ENCODE results near the gene LCP2. TPM values are rescaled to one million over a fixed set of nuclear protein-coding genes. Genes with fewer than 3 reads are reported as not detected.

LCP2 gene
- total and polyA plus RNA-seq, 2 of the 8 experiments (the other 6 are each of a cell fraction or from before 2014, with no cell fraction given), result 0.26 to 0.33 TPM

- FAIRE-seq, result no peak
- CTCF ChIA-PET (ENCODE audit: partially characterized antibody), result interaction anchor here (0.7 to 4.7 kb wide), 14 partner anchors 10 to 100 kb away, joined by 3 to 19 read pairs (median 4); partner anchors contain the start of gene LCP2
- no peak overlapping the region for H2BK12ac ChIP-seq (ENCODE audit: low read depth, low read length)
- no peak for TF ChIP-seq HDAC2 (IDR thresholded peaks at IDR 0.05; ENCODE audit: borderline replicate concordance in 1 of 2, low read depth in 2 of 2, low read length in 2 of 2)
- TF ChIP-seq CTBP2 (IDR thresholded peaks at IDR 0.05; ENCODE audit: borderline replicate concordance, insufficient read depth, insufficient read length, low read length), result no peak
- TF ChIP-seq BACH1 (IDR thresholded peaks at IDR 0.05; ENCODE audit: low read length), result no peak
- no peak for TF ChIP-seq MAX (IDR thresholded peaks at IDR 0.05)
- no peak for TF ChIP-seq RXRA (IDR thresholded peaks at IDR 0.05; ENCODE audit: insufficient read depth, low read depth, low read length)
- no peak for TF ChIP-seq SP4 (IDR thresholded peaks at IDR 0.05; ENCODE audit: low read length)
- no peak for TF ChIP-seq POLR2AphosphoS5 (IDR thresholded peaks at IDR 0.05; ENCODE audit: low read depth, low read length)
- no peak for TF ChIP-seq RFX5 (IDR thresholded peaks at IDR 0.05; ENCODE audit: borderline replicate concordance, low read depth, low read length)
- no peak for TF ChIP-seq YY1 (IDR thresholded peaks at IDR 0.05; ENCODE audit: low read depth, low read length)
These were observed 10.2 kb upstream of the LCP2 start for GRCh38 chr5:170307575-170308465.

More at GRCh38 chr5:170307575-170308465, 10.2 kb upstream of the LCP2 start:
- Histone ChIP-seq H3K4me1 (replicated peaks in 1 of 4; ENCODE audit: control insufficient read depth in 3 of 4, insufficient read depth in 4 of 4, low read length in 3 of 4) (peaks cover 0 to 3% (median 1%) of the 10 kb centered on the region in 4 experiments; a peak in 3 of 7 replicates), H4K91ac (replicated peaks; ENCODE audit: insufficient read length, low read length) (no peak overlapping the region), H2BK5ac (ENCODE audit: low read depth, low read length) (no peak overlapping the region), H3K9ac (replicated peaks in 1 of 4; ENCODE audit: extremely low read depth in 1 of 4, low read depth in 3 of 4, low read length in 3 of 4) (no peak overlapping the region; a peak in 1 of 7 replicates), H4K20me1 (replicated peaks in 1 of 2; ENCODE audit: control insufficient read depth in 1 of 2, insufficient read depth in 2 of 2, low read length in 2 of 2) (no peaks in the 10 kb centered on the region), H3K23ac (ENCODE audit: insufficient read length) (no peak overlapping the region), H4K5ac (ENCODE audit: insufficient read length, low read depth, low read length) (no peak overlapping the region), H2BK20ac (ENCODE audit: low read length) (no peak overlapping the region; the same call in 1 of the 2 replicates), H2BK15ac (ENCODE audit: low read length) (no peak overlapping the region), H3K27me3 (replicated peaks in 1 of 4; ENCODE audit: control insufficient read depth in 3 of 4, extremely low read depth in 1 of 4, insufficient read depth in 3 of 4, low read length in 3 of 4) (no peaks in the 10 kb centered on the region), H3K23me2 (ENCODE audit: low read depth, low read length) (no peaks in the 10 kb centered on the region), H3K79me2 (ENCODE audit: control insufficient read depth in 1 of 2, insufficient read depth in 2 of 2, low read length in 2 of 2) (no peaks in the 10 kb centered on the region), H3K36me3 (ENCODE audit: control insufficient read depth in 2 of 4, insufficient read depth in 4 of 4, low read length in 3 of 4) (no peaks in the 10 kb centered on the region), H2AFZ (ENCODE audit: low read length) (no peak overlapping the region), H3K9me3 (ENCODE audit: insufficient read depth in 2 of 2, low read depth in 1 of 2, low read length in 1 of 2) (no peaks in the 10 kb centered on the region; a peak in 2 of 4 replicates), H3K4me2 (ENCODE audit: insufficient read depth in 1 of 2, low read depth in 2 of 2, low read length in 2 of 2) (no peak overlapping the region; a peak in 1 of 4 replicates), H4K8ac (ENCODE audit: extremely low read depth, insufficient read depth, low read length) (no peak overlapping the region), H3K4me3 (ENCODE audit: extremely low read depth in 1 of 4, insufficient read depth in 2 of 4, low read depth in 3 of 4, low read length in 4 of 4) (no peak overlapping the region), H2AK5ac (ENCODE audit: low read depth, low read length) (no peak overlapping the region), H3K4ac (replicated peaks; ENCODE audit: insufficient read length, low read depth, low read length) (no peak overlapping the region), H3K79me1 (ENCODE audit: low read depth, low read length) (no peaks in the 10 kb centered on the region), H2BK120ac (replicated peaks; ENCODE audit: low read depth, low read length) (no peak overlapping the region), H3K56ac (replicated peaks; ENCODE audit: insufficient read length, low read depth, low read length) (no peak overlapping the region), H3K14ac (ENCODE audit: insufficient read length) (no peak overlapping the region), H3K27ac (ENCODE audit: low read depth, low read length) (no peak overlapping the region), H3K18ac (ENCODE audit: extremely low read depth, low read length) (no peak overlapping the region)
- WGBS, 2 experiments (ENCODE audit: extremely low coverage in 1 of 2, insufficient coverage in 1 of 2, insufficient read length in 1 of 2, insufficient replicate concordance in 2 of 2, low coverage in 1 of 2, low lambda C conversion rate in 2 of 2, missing lambda C conversion rate in 1 of 2), result 90% methylated on average over 15 of the region's 15 CpGs; no CpG with 5 or more reads in 1 of the 2 experiments
- POLR2A ChIA-PET (ENCODE audit: partially characterized antibody), result interaction anchor here (0.5 to 1.4 kb wide), 5 partner anchors 14 to 39 kb away, joined by 3 to 5 read pairs (median 3); no protein-coding TSS in a partner anchor
- DNase-seq (ENCODE audit: low read depth in 1 of 2, low spot score in 2 of 2), result no peak

All from H1 (cell line).